Ovary (tissue), 3 donors: ENCODE measurements around the gene PLCB1.

Source experiments
- EP300 ChIP-seq: sonication (generic); formaldehyde crosslinking; IDR thresholded peaks from one replicate; pipeline ENCODE4 v1.6.1; 2017; ENCODE audit warnings: antibody characterized with exemption
- TF ChIP-seq, protein P1 (sequence below), 3 donors: fragments of 450-650 bp in 2 of 3; fragments of 200-600 bp in 1 of 3; IDR thresholded peaks; one replicate each; pipeline versions ENCODE4 v1.5.1 to v1.8.0; 2016 to 2022; ENCODE audit warnings: antibody characterized with exemption in 3 of 3, mild to moderate bottlenecking in 1 of 3
- donor health status: DM: no; HTN: no; CAD: no.

DNA sequence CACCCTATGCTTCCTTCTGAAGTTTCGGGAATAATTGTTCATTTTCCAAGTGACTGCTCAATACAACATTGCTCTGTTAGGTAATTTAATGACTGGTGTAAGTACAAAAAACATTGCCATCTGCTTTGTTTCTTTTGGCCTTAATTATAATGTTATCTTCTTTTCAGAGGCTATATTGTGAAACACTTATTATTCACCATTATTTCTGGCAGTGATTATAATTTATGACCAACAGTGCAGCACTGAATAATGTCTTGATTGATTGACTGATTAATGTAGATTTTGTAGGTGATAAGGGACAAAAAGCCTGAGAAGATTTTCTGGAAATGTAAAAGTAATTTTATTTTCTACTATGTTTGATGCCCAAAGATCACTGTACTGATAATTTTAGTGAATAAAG lies 377.7 kb downstream of the PLCB1 start:
- TF ChIP-seq, protein P1, sequence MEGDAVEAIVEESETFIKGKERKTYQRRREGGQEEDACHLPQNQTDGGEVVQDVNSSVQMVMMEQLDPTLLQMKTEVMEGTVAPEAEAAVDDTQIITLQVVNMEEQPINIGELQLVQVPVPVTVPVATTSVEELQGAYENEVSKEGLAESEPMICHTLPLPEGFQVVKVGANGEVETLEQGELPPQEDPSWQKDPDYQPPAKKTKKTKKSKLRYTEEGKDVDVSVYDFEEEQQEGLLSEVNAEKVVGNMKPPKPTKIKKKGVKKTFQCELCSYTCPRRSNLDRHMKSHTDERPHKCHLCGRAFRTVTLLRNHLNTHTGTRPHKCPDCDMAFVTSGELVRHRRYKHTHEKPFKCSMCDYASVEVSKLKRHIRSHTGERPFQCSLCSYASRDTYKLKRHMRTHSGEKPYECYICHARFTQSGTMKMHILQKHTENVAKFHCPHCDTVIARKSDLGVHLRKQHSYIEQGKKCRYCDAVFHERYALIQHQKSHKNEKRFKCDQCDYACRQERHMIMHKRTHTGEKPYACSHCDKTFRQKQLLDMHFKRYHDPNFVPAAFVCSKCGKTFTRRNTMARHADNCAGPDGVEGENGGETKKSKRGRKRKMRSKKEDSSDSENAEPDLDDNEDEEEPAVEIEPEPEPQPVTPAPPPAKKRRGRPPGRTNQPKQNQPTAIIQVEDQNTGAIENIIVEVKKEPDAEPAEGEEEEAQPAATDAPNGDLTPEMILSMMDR (IDR thresholded peaks at IDR 0.05): no peak
- no peak for TF ChIP-seq EP300
